GM12878 (cell line): Measurements from ENCODE around the gene GMPR2. TPM values are rescaled to one million over a fixed set of nuclear protein-coding genes. Genes with fewer than 3 reads are reported as not detected.

Experiments
- ATF7 ChIP-seq: fragments of 450-650 bp; IDR thresholded peaks from 2 replicates; pipeline ENCODE4 v1.6.1; 2016; ENCODE audit warnings: low read depth, mild to moderate bottlenecking
- BHLHE40 ChIP-seq, 2 experiments: fragments of 450-650 bp in 1 of 2; IDR thresholded peaks; 2 replicates each; pipeline ENCODE4 v1.6.1; 2011 to 2017; ENCODE audit warnings: low read depth in 2 of 2, borderline replicate concordance in 1 of 2, improper control_type of control experiment in 1 of 2, low read length in 1 of 2, mild to moderate bottlenecking in 1 of 2
- CHD2 ChIP-seq: IDR thresholded peaks from 2 replicates; pipeline ENCODE4 v1.6.1; 2011; ENCODE audit warnings: low read depth, low read length, improper control_type of control experiment, borderline replicate concordance
- CHD4 ChIP-seq: fragments of 200-600 bp; sonication (generic); IDR thresholded peaks from 2 replicates; pipeline ENCODE4 v1.6.1; 2016; ENCODE audit warnings: mild to moderate bottlenecking
- ESRRA ChIP-seq: IDR thresholded peaks from 2 replicates; pipeline ENCODE4 v1.6.1; 2012; ENCODE audit warnings: mild to moderate bottlenecking, low read length, improper control_type of control experiment
- FOS ChIP-seq: IDR thresholded peaks from 3 replicates; pipeline ENCODE4 v1.6.1; 2011; ENCODE audit warnings: borderline replicate concordance; ENCODE audit not compliant: insufficient read length; ENCODE audit errors: extremely low read depth
- HCFC1 ChIP-seq: fragments of 150-350 bp; IDR thresholded peaks from 2 replicates; pipeline ENCODE4 v1.6.1; 2014; ENCODE audit warnings: low read length
- HDAC6 ChIP-seq: fragments of 200-600 bp; sonication (generic); IDR thresholded peaks from one replicate; pipeline ENCODE4 v1.8.0; 2017; ENCODE audit warnings: antibody characterized with exemption; ENCODE audit not compliant: unreplicated experiment
- MYB ChIP-seq: fragments of 150-350 bp; IDR thresholded peaks from 2 replicates; pipeline ENCODE4 v1.6.1; 2014; ENCODE audit warnings: mild to moderate bottlenecking, low read depth, low read length, borderline replicate concordance
- NR2C1 ChIP-seq: fragments of 450-650 bp; IDR thresholded peaks from 2 replicates; pipeline ENCODE4 v1.6.1; 2017; ENCODE audit warnings: antibody characterized with exemption, mild to moderate bottlenecking, moderate library complexity
- RAD21 ChIP-seq: IDR thresholded peaks from 2 replicates; pipeline ENCODE4 v1.6.1; 2011; ENCODE audit warnings: mild to moderate bottlenecking, low read depth, low read length, moderate library complexity; ENCODE audit not compliant: insufficient read depth
- SMC3 ChIP-seq: IDR thresholded peaks from 2 replicates; pipeline ENCODE4 v1.6.1; 2011; ENCODE audit warnings: low read length, improper control_type of control experiment, borderline replicate concordance
- ZBED1 ChIP-seq: IDR thresholded peaks from 2 replicates; pipeline ENCODE4 v1.6.1; 2016; ENCODE audit warnings: borderline replicate concordance
- polyA plus RNA-seq, 11 experiments: library from polyadenylated mRNA; depleted of rRNA in 4 of 11; unstranded in 6 of 11; stranded (reverse) in 5 of 11; fragments of >200 nt; fragmentation: Nextera tagmentation in 4 of 11; fragmentation: Illumina TruSeq in 1 of 11; extraction: Ambion mirVana in 4 of 11; extraction: Trizol in 1 of 11; gene quantifications; 1 replicate in 1 of 11; 2 replicates in 10 of 11; pipeline versions ENCODE4 v1.2.1 to v1.2.3, GENCODE V29; 2011 to 2016; ENCODE audit warnings: inconsistent platforms in 2 of 11, missing spikeins in 2 of 11, low read depth in 1 of 11
- total RNA-seq, 4 experiments: library from RNA; depleted of rRNA in 3 of 4; stranded (reverse); fragments of >200 nt in 3 of 4; fragmentation: Illumina TruSeq in 1 of 4; extraction: Trizol in 1 of 4; gene quantifications; 2 replicates each; pipeline versions ENCODE4 v1.2.1 to v1.2.3, GENCODE V29; 2013 to 2021
- TF ChIP-seq, protein P1 (sequence below): fragments of 450-650 bp; IDR thresholded peaks from 2 replicates; pipeline ENCODE4 v1.6.1; 2016; ENCODE audit warnings: mild to moderate bottlenecking
- TF ChIP-seq, protein P2 (sequence below): fragments of 450-650 bp; formaldehyde crosslinking; IDR thresholded peaks from 2 replicates; pipeline ENCODE4 v1.4.0; 2020; ENCODE audit warnings: mild to moderate bottlenecking, moderate library complexity
- TF ChIP-seq, protein P3 (sequence below): fragments of 450-650 bp; IDR thresholded peaks from 2 replicates; pipeline ENCODE4 v1.6.1; 2017; ENCODE audit warnings: mild to moderate bottlenecking, moderate library complexity
- TF ChIP-seq, protein P4 (sequence below): IDR thresholded peaks from 2 replicates; pipeline ENCODE4 v1.6.1; 2011; ENCODE audit warnings: low read depth, low read length, improper control_type of control experiment, borderline replicate concordance

GMPR2 gene
- total and polyA plus RNA-seq, 10 of the 15 experiments (the other 5 are each of a cell fraction or from before 2014, with no cell fraction given): 55.1 to 80.3 (median 61.5) TPM

DNA sequence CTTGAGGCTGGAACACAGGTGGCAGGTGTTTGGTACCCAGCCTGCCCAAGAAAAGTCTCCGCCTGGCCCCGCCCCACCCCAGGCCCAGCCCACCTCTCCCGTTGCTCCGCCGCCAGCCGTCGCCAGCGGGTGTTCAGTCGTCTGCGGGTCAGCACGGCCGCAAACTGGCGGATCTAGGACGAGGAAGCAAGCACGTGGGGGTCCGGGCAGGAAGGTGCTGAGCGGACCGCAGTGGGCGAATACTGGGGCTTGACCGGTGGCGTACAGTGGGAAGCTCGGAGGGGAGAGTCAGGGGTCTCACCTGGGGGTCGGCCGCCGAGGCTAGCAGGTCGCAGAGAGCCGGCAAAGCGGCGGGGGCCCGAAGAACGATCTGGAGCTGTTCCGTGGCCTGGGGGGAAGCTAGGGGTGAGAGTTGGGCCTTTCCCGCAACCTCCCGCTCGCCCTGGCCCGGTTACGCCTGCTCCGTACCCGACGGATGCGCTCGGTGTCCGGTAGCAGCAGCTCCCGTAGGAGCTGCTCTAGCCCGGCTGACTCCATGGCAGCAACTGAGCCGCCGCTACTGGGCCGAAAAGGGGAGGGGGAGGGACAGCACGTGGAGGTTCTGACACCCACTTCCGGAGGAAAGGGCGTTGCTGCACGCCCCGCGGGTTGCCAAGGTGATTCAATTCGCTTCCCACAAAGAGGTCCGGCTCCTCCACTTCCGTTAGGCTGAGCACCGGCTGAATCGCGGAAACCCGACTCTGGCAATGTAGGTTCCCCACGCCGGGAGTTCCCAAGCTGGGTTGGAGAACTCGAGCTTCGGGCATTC lies 44.3 kb upstream of the GMPR2 start, which contains the start of gene IPO4 (continued):
- TF ChIP-seq ATF7: peak; percentile 55; the same call in 1 of the 2 replicates
- TF ChIP-seq CHD2: peak; percentile 89
- TF ChIP-seq, protein P1, sequence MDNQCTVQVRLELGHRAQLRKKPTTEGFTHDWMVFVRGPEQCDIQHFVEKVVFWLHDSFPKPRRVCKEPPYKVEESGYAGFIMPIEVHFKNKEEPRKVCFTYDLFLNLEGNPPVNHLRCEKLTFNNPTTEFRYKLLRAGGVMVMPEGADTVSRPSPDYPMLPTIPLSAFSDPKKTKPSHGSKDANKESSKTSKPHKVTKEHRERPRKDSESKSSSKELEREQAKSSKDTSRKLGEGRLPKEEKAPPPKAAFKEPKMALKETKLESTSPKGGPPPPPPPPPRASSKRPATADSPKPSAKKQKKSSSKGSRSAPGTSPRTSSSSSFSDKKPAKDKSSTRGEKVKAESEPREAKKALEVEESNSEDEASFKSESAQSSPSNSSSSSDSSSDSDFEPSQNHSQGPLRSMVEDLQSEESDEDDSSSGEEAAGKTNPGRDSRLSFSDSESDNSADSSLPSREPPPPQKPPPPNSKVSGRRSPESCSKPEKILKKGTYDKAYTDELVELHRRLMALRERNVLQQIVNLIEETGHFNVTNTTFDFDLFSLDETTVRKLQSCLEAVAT: peak; percentile 58; the same call in 1 of the 2 replicates
- TF ChIP-seq, protein P2, sequence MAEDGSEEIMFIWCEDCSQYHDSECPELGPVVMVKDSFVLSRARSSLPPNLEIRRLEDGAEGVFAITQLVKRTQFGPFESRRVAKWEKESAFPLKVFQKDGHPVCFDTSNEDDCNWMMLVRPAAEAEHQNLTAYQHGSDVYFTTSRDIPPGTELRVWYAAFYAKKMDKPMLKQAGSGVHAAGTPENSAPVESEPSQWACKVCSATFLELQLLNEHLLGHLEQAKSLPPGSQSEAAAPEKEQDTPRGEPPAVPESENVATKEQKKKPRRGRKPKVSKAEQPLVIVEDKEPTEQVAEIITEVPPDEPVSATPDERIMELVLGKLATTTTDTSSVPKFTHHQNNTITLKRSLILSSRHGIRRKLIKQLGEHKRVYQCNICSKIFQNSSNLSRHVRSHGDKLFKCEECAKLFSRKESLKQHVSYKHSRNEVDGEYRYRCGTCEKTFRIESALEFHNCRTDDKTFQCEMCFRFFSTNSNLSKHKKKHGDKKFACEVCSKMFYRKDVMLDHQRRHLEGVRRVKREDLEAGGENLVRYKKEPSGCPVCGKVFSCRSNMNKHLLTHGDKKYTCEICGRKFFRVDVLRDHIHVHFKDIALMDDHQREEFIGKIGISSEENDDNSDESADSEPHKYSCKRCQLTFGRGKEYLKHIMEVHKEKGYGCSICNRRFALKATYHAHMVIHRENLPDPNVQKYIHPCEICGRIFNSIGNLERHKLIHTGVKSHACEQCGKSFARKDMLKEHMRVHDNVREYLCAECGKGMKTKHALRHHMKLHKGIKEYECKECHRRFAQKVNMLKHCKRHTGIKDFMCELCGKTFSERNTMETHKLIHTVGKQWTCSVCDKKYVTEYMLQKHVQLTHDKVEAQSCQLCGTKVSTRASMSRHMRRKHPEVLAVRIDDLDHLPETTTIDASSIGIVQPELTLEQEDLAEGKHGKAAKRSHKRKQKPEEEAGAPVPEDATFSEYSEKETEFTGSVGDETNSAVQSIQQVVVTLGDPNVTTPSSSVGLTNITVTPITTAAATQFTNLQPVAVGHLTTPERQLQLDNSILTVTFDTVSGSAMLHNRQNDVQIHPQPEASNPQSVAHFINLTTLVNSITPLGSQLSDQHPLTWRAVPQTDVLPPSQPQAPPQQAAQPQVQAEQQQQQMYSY (CRISPR knock-in tag): no peak
- peak; percentile 38; the same call in 1 of the 2 replicates for TF ChIP-seq ZBED1
- peak; percentile 96 to 97 for TF ChIP-seq BHLHE40 (IDR thresholded peaks at IDR 0.05; ENCODE audit: borderline replicate concordance in 1 of 2, low read depth in 2 of 2, low read length in 1 of 2)
- peak; percentile 26; the same call in 1 of the 2 replicates for TF ChIP-seq SMC3
- peak; percentile 76; the same call in 1 of the 2 replicates for TF ChIP-seq MYB
- peak; percentile 95 for TF ChIP-seq HCFC1
- TF ChIP-seq ESRRA: peak; percentile 86; the same call in 1 of the 2 replicates
- TF ChIP-seq, protein P3, sequence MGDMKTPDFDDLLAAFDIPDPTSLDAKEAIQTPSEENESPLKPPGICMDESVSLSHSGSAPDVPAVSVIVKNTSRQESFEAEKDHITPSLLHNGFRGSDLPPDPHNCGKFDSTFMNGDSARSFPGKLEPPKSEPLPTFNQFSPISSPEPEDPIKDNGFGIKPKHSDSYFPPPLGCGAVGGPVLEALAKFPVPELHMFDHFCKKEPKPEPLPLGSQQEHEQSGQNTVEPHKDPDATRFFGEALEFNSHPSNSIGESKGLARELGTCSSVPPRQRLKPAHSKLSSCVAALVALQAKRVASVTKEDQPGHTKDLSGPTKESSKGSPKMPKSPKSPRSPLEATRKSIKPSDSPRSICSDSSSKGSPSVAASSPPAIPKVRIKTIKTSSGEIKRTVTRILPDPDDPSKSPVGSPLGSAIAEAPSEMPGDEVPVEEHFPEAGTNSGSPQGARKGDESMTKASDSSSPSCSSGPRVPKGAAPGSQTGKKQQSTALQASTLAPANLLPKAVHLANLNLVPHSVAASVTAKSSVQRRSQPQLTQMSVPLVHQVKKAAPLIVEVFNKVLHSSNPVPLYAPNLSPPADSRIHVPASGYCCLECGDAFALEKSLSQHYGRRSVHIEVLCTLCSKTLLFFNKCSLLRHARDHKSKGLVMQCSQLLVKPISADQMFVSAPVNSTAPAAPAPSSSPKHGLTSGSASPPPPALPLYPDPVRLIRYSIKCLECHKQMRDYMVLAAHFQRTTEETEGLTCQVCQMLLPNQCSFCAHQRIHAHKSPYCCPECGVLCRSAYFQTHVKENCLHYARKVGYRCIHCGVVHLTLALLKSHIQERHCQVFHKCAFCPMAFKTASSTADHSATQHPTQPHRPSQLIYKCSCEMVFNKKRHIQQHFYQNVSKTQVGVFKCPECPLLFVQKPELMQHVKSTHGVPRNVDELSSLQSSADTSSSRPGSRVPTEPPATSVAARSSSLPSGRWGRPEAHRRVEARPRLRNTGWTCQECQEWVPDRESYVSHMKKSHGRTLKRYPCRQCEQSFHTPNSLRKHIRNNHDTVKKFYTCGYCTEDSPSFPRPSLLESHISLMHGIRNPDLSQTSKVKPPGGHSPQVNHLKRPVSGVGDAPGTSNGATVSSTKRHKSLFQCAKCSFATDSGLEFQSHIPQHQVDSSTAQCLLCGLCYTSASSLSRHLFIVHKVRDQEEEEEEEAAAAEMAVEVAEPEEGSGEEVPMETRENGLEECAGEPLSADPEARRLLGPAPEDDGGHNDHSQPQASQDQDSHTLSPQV: no peak
- no peak for TF ChIP-seq RAD21
- TF ChIP-seq, protein P4, sequence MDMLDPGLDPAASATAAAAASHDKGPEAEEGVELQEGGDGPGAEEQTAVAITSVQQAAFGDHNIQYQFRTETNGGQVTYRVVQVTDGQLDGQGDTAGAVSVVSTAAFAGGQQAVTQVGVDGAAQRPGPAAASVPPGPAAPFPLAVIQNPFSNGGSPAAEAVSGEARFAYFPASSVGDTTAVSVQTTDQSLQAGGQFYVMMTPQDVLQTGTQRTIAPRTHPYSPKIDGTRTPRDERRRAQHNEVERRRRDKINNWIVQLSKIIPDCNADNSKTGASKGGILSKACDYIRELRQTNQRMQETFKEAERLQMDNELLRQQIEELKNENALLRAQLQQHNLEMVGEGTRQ: peak; percentile 82
- TF ChIP-seq FOS: no peak
- no peak for TF ChIP-seq HDAC6
- no peak for TF ChIP-seq CHD4
- peak; percentile 89 for TF ChIP-seq NR2C1
